WTC11 (cell line): ENCODE measurements around the gene ATP8B4. TPM values are rescaled to one million over a fixed set of nuclear protein-coding genes. Genes with fewer than 3 reads are reported as not detected.

ENCODE experiments used
- ATAC-seq: fragments of 200-7000 bp; cut with Tn5 transposase; 2 replicates; pipeline ENCODE4 v1.10.0; 2021; ENCODE audit warnings: mild to moderate bottlenecking, moderate library complexity
- CTCF ChIA-PET: fragments of 300-600 bp; sonication (Branson Sonifier 250); formaldehyde crosslinking; loops from one replicate; lab custom pipeline; 2021; ENCODE audit warnings: antibody characterized with exemption; lab: Charles Lee
- POLR2A ChIA-PET: fragments of 350-600 bp; sonication (Branson Sonifier 250); formaldehyde crosslinking; loops from one replicate; lab custom pipeline; 2021; ENCODE audit warnings: antibody characterized with exemption; lab: Charles Lee
- DNase-seq: peaks from one replicate; pipeline ENCODE4 v3.0.0; 2021; ENCODE audit warnings: low spot score
- H3K27ac Mint-ChIP-seq: 2 replicates; pipeline ENCODE4 v1.8.0; 2021; ENCODE audit warnings: mixed read lengths
- H3K27me3 Mint-ChIP-seq: 2 replicates; pipeline ENCODE4 v1.8.0; 2021; ENCODE audit warnings: low read depth, mild to moderate bottlenecking, moderate library complexity, mixed read lengths
- H3K36me3 Mint-ChIP-seq: 2 replicates; pipeline ENCODE4 v1.8.0; 2021; ENCODE audit warnings: mixed read lengths
- H3K4me1 Mint-ChIP-seq: 2 replicates; pipeline ENCODE4 v1.8.0; 2022; ENCODE audit warnings: mixed read lengths
- H3K4me3 Mint-ChIP-seq: 2 replicates; pipeline ENCODE4 v1.8.0; 2021; ENCODE audit warnings: mild to moderate bottlenecking, moderate library complexity, mixed read lengths
- H3K9me3 Mint-ChIP-seq: 2 replicates; pipeline ENCODE4 v1.8.0; 2021; ENCODE audit warnings: mixed read lengths
- ATF2 ChIP-seq: sonication (generic); formaldehyde crosslinking; IDR thresholded peaks from 2 replicates; pipeline ENCODE4 v1.8.1; 2022; ENCODE audit warnings: low read depth, missing genetic modification reagents, borderline replicate concordance
- CDX4 ChIP-seq: fragments of 250-450 bp; sonication (Bioruptor Pico); IDR thresholded peaks from 2 replicates; pipeline ENCODE4 v1.9.0; 2021; ENCODE audit warnings: moderate library complexity, mild to moderate bottlenecking, inconsistent platforms, borderline replicate concordance
- FOXP4 ChIP-seq: sonication (generic); formaldehyde crosslinking; IDR thresholded peaks from 2 replicates; pipeline ENCODE4 v1.8.0; 2022; ENCODE audit warnings: mild to moderate bottlenecking, missing genetic modification reagents
- GTF2I ChIP-seq: fragments of 250-450 bp; sonication (Bioruptor Pico); conservative IDR thresholded peaks from 2 replicates; pipeline ENCODE4 v1.4.0; 2021; ENCODE audit warnings: mild to moderate bottlenecking
- IRF1 ChIP-seq: sonication (generic); formaldehyde crosslinking; IDR thresholded peaks from 2 replicates; pipeline ENCODE4 v1.8.0; 2023; ENCODE audit warnings: missing genetic modification reagents
- MAX ChIP-seq: sonication (generic); formaldehyde crosslinking; IDR thresholded peaks from 2 replicates; pipeline ENCODE4 v1.8.0; 2022; ENCODE audit warnings: mild to moderate bottlenecking, missing genetic modification reagents
- NFATC4 ChIP-seq: fragments of 250-450 bp; sonication (Bioruptor Pico); IDR thresholded peaks from 2 replicates; pipeline ENCODE4 v1.9.0; 2021; ENCODE audit warnings: mild to moderate bottlenecking
- NFYB ChIP-seq: sonication (generic); formaldehyde crosslinking; conservative IDR thresholded peaks from 2 replicates; pipeline ENCODE4 v1.8.0; 2022; ENCODE audit warnings: low read depth, missing genetic modification reagents
- PRRX2 ChIP-seq: fragments of 250-450 bp; sonication (Bioruptor Pico); IDR thresholded peaks from 2 replicates; pipeline ENCODE4 v1.8.0; 2021; ENCODE audit warnings: mild to moderate bottlenecking
- ZSCAN18 ChIP-seq: fragments of 250-450 bp; sonication (Bioruptor Pico); IDR thresholded peaks from 2 replicates; pipeline ENCODE4 v2.1.2; 2022; ENCODE audit warnings: mild to moderate bottlenecking, moderate library complexity
- total RNA-seq: library from RNA; stranded (reverse); gene quantifications from 3 replicates; pipeline ENCODE4 v1.2.3, GENCODE V29; 2021
- TF ChIP-seq, protein P1 (sequence below): sonication (generic); formaldehyde crosslinking; IDR thresholded peaks from 2 replicates; pipeline ENCODE4 v1.8.0; 2023; ENCODE audit warnings: missing genetic modification reagents, mild to moderate bottlenecking, borderline replicate concordance

ATP8B4 gene
- total RNA-seq, 1 experiment from 2014 or later = 0.37 TPM

- Mint-ChIP-seq H3K4me1 (peaks cover 4% of the 10 kb centered on the region; the same call in 1 of the 2 replicates), H3K27ac (no peak overlapping the region), H3K9me3 (peaks cover 35% of the 10 kb centered on the region), H3K4me3 (no peak overlapping the region), H3K27me3 (no peaks in the 10 kb centered on the region), H3K36me3 (peaks cover 3% of the 10 kb centered on the region; the same call in 1 of the 2 replicates)
- ATAC-seq (no peak), DNase-seq (no peak)
- CTCF ChIA-PET = no interaction called here
- TF ChIP-seq MAX (CRISPR knock-in tag) = no peak
- TF ChIP-seq NFATC4 (CRISPR knock-in tag) = no peak
- no peak for TF ChIP-seq IRF1 (CRISPR knock-in tag)
- TF ChIP-seq ZSCAN18 (CRISPR knock-in tag) = no peak
- TF ChIP-seq, protein P1, sequence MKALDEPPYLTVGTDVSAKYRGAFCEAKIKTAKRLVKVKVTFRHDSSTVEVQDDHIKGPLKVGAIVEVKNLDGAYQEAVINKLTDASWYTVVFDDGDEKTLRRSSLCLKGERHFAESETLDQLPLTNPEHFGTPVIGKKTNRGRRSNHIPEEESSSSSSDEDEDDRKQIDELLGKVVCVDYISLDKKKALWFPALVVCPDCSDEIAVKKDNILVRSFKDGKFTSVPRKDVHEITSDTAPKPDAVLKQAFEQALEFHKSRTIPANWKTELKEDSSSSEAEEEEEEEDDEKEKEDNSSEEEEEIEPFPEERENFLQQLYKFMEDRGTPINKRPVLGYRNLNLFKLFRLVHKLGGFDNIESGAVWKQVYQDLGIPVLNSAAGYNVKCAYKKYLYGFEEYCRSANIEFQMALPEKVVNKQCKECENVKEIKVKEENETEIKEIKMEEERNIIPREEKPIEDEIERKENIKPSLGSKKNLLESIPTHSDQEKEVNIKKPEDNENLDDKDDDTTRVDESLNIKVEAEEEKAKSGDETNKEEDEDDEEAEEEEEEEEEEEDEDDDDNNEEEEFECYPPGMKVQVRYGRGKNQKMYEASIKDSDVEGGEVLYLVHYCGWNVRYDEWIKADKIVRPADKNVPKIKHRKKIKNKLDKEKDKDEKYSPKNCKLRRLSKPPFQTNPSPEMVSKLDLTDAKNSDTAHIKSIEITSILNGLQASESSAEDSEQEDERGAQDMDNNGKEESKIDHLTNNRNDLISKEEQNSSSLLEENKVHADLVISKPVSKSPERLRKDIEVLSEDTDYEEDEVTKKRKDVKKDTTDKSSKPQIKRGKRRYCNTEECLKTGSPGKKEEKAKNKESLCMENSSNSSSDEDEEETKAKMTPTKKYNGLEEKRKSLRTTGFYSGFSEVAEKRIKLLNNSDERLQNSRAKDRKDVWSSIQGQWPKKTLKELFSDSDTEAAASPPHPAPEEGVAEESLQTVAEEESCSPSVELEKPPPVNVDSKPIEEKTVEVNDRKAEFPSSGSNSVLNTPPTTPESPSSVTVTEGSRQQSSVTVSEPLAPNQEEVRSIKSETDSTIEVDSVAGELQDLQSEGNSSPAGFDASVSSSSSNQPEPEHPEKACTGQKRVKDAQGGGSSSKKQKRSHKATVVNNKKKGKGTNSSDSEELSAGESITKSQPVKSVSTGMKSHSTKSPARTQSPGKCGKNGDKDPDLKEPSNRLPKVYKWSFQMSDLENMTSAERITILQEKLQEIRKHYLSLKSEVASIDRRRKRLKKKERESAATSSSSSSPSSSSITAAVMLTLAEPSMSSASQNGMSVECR (CRISPR knock-in tag) = no peak
- no peak for TF ChIP-seq PRRX2 (CRISPR knock-in tag)
- TF ChIP-seq GTF2I (CRISPR knock-in tag) = no peak
- no peak for TF ChIP-seq ATF2
- POLR2A ChIA-PET = no interaction called here
Observed at GRCh38 chr15:50164458-50164857, 45.4 kb upstream of the ATP8B4 start.

GRCh38 chr15:50163719-50164410 lies 44.8 kb upstream of the ATP8B4 start:
- no peak overlapping the region for H3K27ac Mint-ChIP-seq
- POLR2A ChIA-PET = no interaction called here
- H3K4me1 Mint-ChIP-seq = peaks cover 4% of the 10 kb centered on the region; the same call in 1 of the 2 replicates
- no peak for ATAC-seq
- CTCF ChIA-PET = no interaction called here
- peaks cover 9% of the 10 kb centered on the region for H3K36me3 Mint-ChIP-seq
- H3K27me3 Mint-ChIP-seq = peaks cover 3% of the 10 kb centered on the region; the same call in 1 of the 2 replicates
- H3K9me3 Mint-ChIP-seq = peaks cover 35% of the 10 kb centered on the region
- no peak for DNase-seq
- TF ChIP-seq CDX4 (no peak), PRRX2 (CRISPR knock-in tag) (no peak), FOXP4 (CRISPR knock-in tag) (no peak), NFYB (CRISPR knock-in tag) (no peak)
- H3K4me3 Mint-ChIP-seq = no peak overlapping the region
